ENCODE data around the gene DENND2C.

- TF ChIP-seq, protein P1, sequence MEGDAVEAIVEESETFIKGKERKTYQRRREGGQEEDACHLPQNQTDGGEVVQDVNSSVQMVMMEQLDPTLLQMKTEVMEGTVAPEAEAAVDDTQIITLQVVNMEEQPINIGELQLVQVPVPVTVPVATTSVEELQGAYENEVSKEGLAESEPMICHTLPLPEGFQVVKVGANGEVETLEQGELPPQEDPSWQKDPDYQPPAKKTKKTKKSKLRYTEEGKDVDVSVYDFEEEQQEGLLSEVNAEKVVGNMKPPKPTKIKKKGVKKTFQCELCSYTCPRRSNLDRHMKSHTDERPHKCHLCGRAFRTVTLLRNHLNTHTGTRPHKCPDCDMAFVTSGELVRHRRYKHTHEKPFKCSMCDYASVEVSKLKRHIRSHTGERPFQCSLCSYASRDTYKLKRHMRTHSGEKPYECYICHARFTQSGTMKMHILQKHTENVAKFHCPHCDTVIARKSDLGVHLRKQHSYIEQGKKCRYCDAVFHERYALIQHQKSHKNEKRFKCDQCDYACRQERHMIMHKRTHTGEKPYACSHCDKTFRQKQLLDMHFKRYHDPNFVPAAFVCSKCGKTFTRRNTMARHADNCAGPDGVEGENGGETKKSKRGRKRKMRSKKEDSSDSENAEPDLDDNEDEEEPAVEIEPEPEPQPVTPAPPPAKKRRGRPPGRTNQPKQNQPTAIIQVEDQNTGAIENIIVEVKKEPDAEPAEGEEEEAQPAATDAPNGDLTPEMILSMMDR (IDR thresholded peaks at IDR 0.05 in 8 of 11, conservative IDR thresholded peaks at IDR 0.05 in 3 of 11): no peak
- TF ChIP-seq POLR2A (IDR thresholded peaks at IDR 0.05) (no peak), POLR2AphosphoS5 (IDR thresholded peaks at IDR 0.05) (no peak)
These were observed 40.5 kb upstream of the DENND2C start for GRCh38 chr1:114710360-114710759.

All from spleen (tissue), 7 donors.